Adipocyte (in vitro differentiated cells): ENCODE data around the gene SPACA7.

Experiments
- DNase-seq: peaks from one replicate; pipeline ENCODE4 v3.0.0-alpha.2; 2015; ENCODE audit warnings: low read depth
- H3K27me3 ChIP-seq: replicated peaks from 2 replicates; pipeline ENCODE4 v1.7.0; 2013; ENCODE audit warnings: mild to moderate bottlenecking, low read length, moderate library complexity; ENCODE audit not compliant: control insufficient read depth, insufficient read depth
- H3K36me3 ChIP-seq: 2 replicates; pipeline ENCODE4 v1.7.0; 2013; ENCODE audit warnings: low read length, mild to moderate bottlenecking, moderate library complexity; ENCODE audit not compliant: control insufficient read depth, insufficient read depth, severe bottlenecking
- H3K4me1 ChIP-seq: 2 replicates; pipeline ENCODE4 v1.7.0; 2013; ENCODE audit warnings: mild to moderate bottlenecking, low read length, moderate library complexity; ENCODE audit not compliant: control insufficient read depth, insufficient read depth
- H3K4me3 ChIP-seq: 2 replicates; pipeline ENCODE4 v1.7.0; 2013; ENCODE audit warnings: mild to moderate bottlenecking, low read length, moderate library complexity
- H3K9ac ChIP-seq: 2 replicates; pipeline ENCODE4 v1.7.0; 2013; ENCODE audit warnings: mild to moderate bottlenecking, low read length, moderate library complexity
- H3K9me3 ChIP-seq: 2 replicates; pipeline ENCODE4 v1.7.0; 2013; ENCODE audit warnings: mild to moderate bottlenecking, low read length, moderate library complexity; ENCODE audit not compliant: control insufficient read depth

The SPACA7 gene

DNA sequence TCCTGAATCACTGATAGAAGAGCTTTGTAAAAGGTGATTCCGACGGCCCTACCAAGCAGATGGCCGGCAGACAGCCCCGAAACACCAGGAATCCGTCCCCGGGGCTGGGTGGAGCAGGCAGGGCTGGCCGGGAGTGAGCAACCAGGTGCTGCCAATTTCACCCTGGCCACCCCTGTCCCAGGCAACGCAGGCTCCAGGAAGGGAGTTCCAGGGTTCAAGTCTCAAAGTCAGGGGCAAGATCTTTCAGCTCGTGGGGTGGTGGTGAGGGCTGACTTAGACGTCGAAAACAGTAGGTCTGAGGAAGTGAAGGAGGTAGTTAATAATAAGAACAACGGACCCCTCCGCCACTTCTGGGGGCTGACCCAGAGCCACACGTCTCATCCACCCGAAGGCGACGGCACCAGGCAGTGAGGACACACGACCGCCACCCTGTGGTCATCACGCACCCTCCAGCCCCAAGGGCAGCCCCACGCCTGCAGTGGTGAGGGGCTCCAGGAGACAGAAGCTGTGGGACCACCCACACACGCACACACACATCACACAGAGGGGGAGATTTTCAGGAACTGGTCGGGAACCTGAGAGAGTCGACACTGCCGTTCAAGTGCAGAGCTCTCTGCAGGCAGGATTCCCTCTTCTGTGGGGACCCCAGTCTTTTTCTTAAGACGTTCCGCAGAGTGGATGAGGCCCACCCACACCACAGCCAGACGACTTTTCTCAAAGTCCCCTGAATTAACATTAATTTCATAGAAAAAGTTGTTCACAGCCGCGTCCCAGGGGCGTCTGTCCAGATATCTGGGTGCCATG lies 67.2 kb downstream of the SPACA7 start:
- H3K9ac ChIP-seq: no peak overlapping the region
- peaks cover 5% of the 10 kb centered on the region for H3K9me3 ChIP-seq
- H3K27me3 ChIP-seq: peaks cover 46% of the 10 kb centered on the region
- no peak overlapping the region for H3K4me3 ChIP-seq
- H3K4me1 ChIP-seq: no peaks in the 10 kb centered on the region
- peak; percentile 24 for DNase-seq
- H3K36me3 ChIP-seq: no peaks in the 10 kb centered on the region

DNA sequence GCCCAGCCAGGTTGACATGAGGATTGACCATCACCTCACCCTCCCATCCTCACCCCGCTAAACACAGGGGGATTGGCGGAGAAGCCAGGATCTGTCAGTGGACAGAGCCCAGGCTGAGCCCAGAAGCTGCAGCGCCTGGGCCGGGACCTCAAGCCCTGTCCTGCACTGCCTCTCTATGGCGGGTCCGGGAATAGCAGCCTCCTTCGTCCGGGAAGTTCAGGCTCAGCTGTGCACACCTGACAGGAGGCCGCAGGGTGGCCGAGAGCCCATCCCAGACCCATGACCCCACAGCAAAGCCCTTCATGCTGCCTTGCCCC lies 67.8 kb downstream of the SPACA7 start:
- DNase-seq: peak; percentile 62
- peaks cover 52% of the 10 kb centered on the region for H3K27me3 ChIP-seq
- no peaks in the 10 kb centered on the region for H3K4me1 ChIP-seq
- H3K4me3 ChIP-seq: no peak overlapping the region
- no peaks in the 10 kb centered on the region for H3K36me3 ChIP-seq
- no peak overlapping the region for H3K9ac ChIP-seq
- peaks cover 5% of the 10 kb centered on the region for H3K9me3 ChIP-seq

DNA sequence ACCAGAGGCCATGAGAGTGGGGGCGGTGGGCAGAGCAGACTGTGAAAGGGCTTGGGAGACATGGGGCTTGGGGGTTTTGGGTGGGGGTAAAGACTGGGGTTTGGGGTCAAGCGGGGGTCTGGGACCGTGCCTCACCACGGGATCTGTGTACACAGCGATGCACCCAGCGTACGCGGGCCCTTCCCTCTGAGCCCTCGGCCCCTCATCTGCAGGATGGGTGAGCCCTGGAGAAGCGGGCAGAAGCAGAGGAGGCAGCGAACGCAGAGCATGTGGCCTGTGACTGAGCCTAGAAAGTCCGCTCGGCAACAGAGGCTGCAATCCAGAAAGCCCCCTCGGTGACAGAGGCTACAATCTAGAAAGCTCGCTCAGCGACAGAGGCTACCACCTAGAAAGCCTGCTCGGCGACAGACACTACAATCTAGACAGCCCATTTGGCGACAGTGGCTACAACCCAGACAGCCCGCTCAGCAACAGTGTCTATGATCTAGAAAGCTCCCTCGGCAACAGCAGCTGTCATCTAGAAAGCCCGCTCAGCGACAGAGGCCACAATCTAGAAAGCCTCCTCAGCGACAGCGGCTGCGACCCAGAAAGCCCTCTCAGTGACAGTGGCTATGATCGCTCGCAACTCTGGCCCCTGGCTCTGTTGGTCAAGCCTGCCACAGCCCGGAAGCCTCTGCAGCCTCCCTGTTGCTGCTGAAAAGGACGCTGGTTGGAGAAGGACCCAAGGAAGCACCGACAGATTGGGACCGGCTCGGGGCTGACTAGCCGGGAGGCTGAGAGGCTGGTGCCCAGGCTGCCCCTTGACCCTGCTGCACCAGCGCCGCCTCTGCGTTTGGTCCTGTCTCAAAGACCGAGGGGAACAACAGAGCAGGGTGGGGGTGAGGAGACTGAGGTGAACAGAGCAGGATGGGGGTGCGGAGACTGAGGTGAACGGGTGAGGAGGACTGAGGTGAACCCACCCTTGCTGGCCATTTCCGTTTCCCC lies 68.6 kb downstream of the SPACA7 start:
- Histone ChIP-seq H3K4me1 (no peaks in the 10 kb centered on the region), H3K36me3 (no peaks in the 10 kb centered on the region), H3K4me3 (no peak overlapping the region), H3K9me3 (peaks cover 2% of the 10 kb centered on the region), H3K27me3 (peaks cover 52% of the 10 kb centered on the region), H3K9ac (no peak overlapping the region)
- no peak for DNase-seq

DNA sequence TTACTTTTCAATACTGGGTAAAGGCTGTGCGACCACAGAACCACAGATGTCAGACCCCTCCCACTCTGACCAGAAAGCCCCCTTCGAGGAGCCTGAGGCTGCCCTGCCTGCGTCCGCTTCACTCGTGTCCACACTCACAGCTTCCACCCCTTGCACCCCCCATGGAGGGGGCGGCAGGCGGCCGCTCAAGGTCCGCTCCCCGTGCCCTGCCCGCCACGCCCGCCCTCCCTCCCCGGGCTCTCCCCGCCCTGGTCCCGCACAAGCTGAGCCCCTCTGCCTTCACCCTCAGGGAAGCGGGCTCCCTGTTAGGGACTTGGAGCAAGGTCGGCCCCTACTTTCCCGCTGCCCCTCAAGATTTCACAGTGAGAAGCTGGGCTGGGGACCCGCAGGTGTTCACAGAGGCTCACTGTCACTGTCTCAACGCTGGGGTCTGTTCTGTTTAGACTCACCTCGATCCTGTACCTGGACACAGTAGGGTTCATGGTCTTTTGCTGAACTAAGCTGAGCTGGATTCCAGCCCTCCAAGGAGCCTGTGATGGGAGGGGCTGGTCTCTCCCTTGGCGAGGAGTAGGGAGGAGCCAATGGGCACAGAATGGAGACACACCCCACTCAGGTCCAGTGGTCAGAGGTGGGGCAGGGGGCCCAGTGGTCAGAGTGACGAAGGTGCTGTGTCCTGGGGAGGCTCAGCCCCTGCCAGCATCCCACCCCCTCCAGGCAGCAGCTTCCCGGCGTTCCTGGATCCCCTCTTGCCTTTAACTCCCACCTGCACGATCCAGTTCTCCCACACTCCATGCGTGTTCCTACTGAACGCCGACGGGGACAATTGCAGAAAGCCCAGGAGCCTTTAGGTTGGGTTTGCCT lies 69.5 kb downstream of the SPACA7 start:
- Histone ChIP-seq H3K36me3 (no peaks in the 10 kb centered on the region), H3K9ac (no peak overlapping the region), H3K4me1 (no peaks in the 10 kb centered on the region), H3K4me3 (no peak overlapping the region), H3K9me3 (no peaks in the 10 kb centered on the region), H3K27me3 (peaks cover 52% of the 10 kb centered on the region)
- no peak for DNase-seq

DNA sequence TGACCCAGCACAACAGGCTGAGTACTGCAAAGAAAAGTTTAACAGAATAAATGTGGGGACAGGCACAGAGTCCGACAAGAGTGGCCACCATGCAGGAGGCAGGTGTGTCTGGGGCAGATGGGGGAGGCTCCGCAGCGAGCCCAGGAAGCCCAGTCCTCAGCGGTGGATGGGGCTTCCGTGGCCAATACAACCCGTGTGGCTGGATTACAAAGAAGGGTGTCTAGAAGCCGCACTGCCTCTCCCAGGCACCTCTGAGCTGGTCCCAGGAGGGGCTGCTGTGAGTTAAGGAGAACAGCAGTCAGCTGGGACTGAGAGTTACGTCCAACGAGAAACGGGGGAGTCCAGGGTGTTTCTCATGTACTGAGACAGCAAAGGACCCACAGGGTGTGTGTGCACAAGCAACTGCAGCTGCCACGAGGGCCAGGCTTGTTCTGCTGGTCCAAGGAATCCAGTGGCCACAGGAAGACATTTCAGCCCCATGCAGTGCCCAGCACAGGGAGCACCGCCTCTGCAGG lies 70.2 kb downstream of the SPACA7 start:
- H3K9me3 ChIP-seq: no peaks in the 10 kb centered on the region
- no peak overlapping the region for H3K9ac ChIP-seq
- no peaks in the 10 kb centered on the region for H3K36me3 ChIP-seq
- no peaks in the 10 kb centered on the region for H3K4me1 ChIP-seq
- no peak for DNase-seq
- no peak overlapping the region for H3K4me3 ChIP-seq
- peaks cover 51% of the 10 kb centered on the region for H3K27me3 ChIP-seq

DNA sequence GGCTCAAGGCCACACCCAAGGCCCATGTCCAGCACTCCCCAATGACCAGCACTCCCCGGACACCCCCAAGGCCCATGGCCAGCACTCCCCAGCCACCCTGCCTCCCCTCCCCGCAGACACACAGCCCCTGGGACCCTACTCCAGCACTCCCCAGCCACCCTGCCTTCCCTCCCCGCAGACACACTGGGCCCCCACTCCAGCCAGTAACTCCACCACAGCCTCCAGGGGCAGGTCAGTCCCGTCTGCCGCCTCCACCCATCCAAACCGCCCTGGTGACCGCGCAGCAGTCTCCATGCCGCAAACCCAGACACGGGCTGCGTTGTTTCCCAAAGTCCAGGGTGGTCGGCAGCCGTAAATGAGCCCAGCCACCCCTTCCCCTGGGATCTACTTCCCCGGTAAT lies 70.7 kb downstream of the SPACA7 start:
- H3K36me3 ChIP-seq: no peaks in the 10 kb centered on the region
- no peak for DNase-seq
- no peak overlapping the region for H3K9ac ChIP-seq
- no peaks in the 10 kb centered on the region for H3K9me3 ChIP-seq
- H3K4me1 ChIP-seq: no peaks in the 10 kb centered on the region
- H3K27me3 ChIP-seq: peaks cover 47% of the 10 kb centered on the region
- H3K4me3 ChIP-seq: no peak overlapping the region

DNA sequence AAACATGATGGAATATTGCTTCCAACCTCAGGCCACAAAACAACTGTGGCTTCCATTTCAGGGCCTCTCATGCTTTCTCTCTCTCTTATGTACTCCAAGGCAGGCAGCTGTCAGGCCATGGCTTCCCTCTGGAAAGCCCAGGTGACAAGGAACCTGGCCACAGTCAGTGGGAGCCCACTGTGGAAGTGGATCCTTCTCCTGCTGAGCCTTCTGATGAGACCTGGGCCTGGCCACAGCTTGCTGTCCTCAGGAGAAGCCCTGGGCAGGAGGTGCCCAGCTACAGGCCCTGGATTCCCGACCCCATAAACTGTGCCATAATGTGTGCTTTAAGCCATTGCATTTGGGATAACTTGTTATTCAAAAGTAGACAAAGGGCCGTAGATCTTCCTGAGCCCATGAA lies 71.2 kb downstream of the SPACA7 start:
- H3K4me3 ChIP-seq: no peak overlapping the region
- DNase-seq: no peak
- no peaks in the 10 kb centered on the region for H3K36me3 ChIP-seq
- H3K4me1 ChIP-seq: no peaks in the 10 kb centered on the region
- H3K9me3 ChIP-seq: no peaks in the 10 kb centered on the region
- no peak overlapping the region for H3K9ac ChIP-seq
- H3K27me3 ChIP-seq: peaks cover 47% of the 10 kb centered on the region

DNA sequence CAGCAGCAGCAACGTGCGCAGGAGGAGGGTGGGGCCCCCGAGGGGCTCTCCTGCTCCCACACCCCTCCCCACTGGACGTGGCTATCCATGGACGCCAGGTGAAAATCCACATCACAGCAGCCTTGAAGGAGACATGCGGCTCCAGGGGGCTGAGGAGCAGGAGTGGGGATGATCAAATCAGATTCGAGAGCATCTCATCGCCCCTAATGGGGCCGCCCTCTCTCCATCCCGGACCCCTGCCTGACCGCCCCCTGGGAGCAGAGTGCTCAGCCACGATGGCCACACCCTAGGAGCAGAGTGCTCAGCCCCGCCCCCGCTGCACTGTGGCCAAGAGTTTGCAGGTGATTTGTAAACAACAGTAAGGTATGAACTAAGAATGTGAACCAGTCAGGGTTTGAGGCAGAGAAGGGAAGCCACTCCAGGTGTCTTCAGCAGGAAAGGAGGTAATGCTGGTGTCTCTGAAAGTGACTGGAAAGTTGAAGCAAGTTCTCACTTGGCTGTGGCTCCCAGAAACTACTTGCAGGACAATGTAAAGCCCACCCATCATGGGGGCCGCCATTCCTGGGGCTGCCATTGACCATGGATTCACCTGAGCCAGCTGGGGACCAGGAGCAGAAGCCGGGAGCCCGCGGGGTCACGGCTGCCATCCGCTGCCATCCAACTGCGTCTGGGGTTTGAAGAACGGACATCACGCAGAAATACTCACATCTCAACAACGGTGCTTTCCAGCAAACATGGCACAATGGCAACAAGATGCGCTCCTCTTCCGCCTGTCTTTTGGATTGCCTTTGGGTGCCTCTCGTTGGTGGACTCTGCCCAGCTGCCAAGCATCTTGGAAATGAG lies 71.8 kb downstream of the SPACA7 start:
- H3K9ac ChIP-seq: no peak overlapping the region
- no peak for DNase-seq

DNA sequence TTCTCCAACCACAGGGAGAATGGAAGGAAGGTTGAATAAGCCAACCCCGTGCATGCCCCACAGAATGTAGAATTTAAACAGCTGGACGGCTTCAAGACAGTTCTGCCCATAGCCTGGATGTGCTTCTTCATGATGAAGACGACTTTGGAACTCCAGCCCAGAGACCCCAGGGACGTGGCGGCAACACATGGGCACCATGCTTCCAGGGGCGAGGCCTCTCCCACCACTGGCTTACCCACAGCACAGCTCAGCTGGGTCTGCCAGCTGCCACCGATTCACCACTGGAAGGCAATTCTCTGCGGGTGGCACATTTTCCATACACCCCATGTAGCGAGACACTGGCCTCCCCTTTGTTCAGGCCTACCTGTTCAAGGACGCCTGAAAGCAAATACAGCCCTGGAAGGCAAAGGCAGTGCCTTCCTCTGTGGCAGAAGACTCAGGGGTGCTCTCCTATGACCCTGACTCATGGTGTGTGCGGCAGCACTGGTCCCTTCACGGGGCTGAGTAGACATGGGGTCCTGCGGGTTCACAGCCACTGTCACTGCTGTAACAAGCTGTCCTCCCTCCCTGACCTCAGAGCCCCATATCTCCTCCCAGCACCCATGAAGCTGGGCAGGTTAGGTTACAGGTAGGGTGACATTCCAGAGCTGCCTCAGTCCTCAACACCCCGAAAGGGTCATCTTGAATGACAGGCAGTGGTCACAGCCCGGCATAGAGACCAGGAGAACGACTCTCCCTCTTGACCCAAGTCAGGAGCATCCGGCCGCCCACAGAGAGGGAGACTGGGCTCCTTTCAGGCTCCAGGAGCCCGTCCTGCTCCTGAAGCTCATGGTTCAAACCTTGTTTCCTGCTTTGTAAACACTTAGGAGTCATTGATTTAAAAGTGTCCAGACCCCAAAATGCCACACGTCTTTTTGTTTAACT lies 72.7 kb downstream of the SPACA7 start:
- peaks cover 33% of the 10 kb centered on the region for H3K27me3 ChIP-seq
- no peak overlapping the region for H3K9ac ChIP-seq
- H3K4me1 ChIP-seq: no peaks in the 10 kb centered on the region
- no peaks in the 10 kb centered on the region for H3K9me3 ChIP-seq
- DNase-seq: no peak
- no peaks in the 10 kb centered on the region for H3K36me3 ChIP-seq
- no peak overlapping the region for H3K4me3 ChIP-seq

More for the DNA sequence above, 71.8 kb downstream of the SPACA7 start:
- H3K4me3 ChIP-seq: no peak overlapping the region
- no peaks in the 10 kb centered on the region for H3K9me3 ChIP-seq
- H3K36me3 ChIP-seq: no peaks in the 10 kb centered on the region
- H3K27me3 ChIP-seq: peaks cover 42% of the 10 kb centered on the region
- no peaks in the 10 kb centered on the region for H3K4me1 ChIP-seq
